ENCODE results near the gene CXCR1.

CXCR1 gene

GRCh38 chr2:218146056-218146455 lies 20.7 kb downstream of the CXCR1 start:
- no peak overlapping the region for H3K4me3 ChIP-seq (ENCODE audit: low read length)
- TF ChIP-seq CTCF (conservative IDR thresholded peaks at IDR 0.05; ENCODE audit: low read depth, low read length), result no peak
- no peak for DNase-seq (ENCODE audit: low read depth)

GRCh38 chr2:218145124-218145523 lies 21.6 kb downstream of the CXCR1 start:
- TF ChIP-seq CTCF (conservative IDR thresholded peaks at IDR 0.05; ENCODE audit: low read depth, low read length), result no peak
- no peak overlapping the region for H3K4me3 ChIP-seq (ENCODE audit: low read length)
- DNase-seq (ENCODE audit: low read depth), result no peak

GRCh38 chr2:218138047-218138446 lies 28.7 kb downstream of the CXCR1 start:
- H3K4me3 ChIP-seq (ENCODE audit: low read length), result no peak overlapping the region
- no peak for DNase-seq (ENCODE audit: low read depth)
- TF ChIP-seq CTCF (conservative IDR thresholded peaks at IDR 0.05; ENCODE audit: low read depth, low read length), result no peak

- DNase-seq (ENCODE audit: low read depth), result no peak
- H3K4me3 ChIP-seq (ENCODE audit: low read length), result no peak overlapping the region
- no peak for TF ChIP-seq CTCF (conservative IDR thresholded peaks at IDR 0.05; ENCODE audit: low read depth, low read length)
These were observed 29.2 kb downstream of the CXCR1 start for GRCh38 chr2:218137514-218137913.

GRCh38 chr2:218130822-218131221 lies 35.9 kb downstream of the CXCR1 start:
- TF ChIP-seq CTCF (conservative IDR thresholded peaks at IDR 0.05; ENCODE audit: low read depth, low read length), result no peak
- no peak overlapping the region for H3K4me3 ChIP-seq (ENCODE audit: low read length)
- DNase-seq (ENCODE audit: low read depth), result no peak

- no peak for TF ChIP-seq CTCF (conservative IDR thresholded peaks at IDR 0.05; ENCODE audit: low read depth, low read length)
- DNase-seq (ENCODE audit: low read depth), result no peak
- no peak overlapping the region for H3K4me3 ChIP-seq (ENCODE audit: low read length)
These were observed 36.4 kb downstream of the CXCR1 start for GRCh38 chr2:218130377-218130776.

- no peak overlapping the region for H3K4me3 ChIP-seq (ENCODE audit: low read length)
- TF ChIP-seq CTCF (conservative IDR thresholded peaks at IDR 0.05; ENCODE audit: low read depth, low read length), result no peak
- DNase-seq (ENCODE audit: low read depth), result no peak
These were observed 37.2 kb downstream of the CXCR1 start for GRCh38 chr2:218129458-218130135.

Data from retinal pigment epithelial cell (primary cell).